Naive B cell (primary cell): ENCODE data around the gene TEX44. TPM values are rescaled to one million over a fixed set of nuclear protein-coding genes. Genes with fewer than 3 reads are reported as not detected.
"Not testable (repeated sequence)": the region's sequence is repeated elsewhere in the genome, so short reads cannot be mapped to it uniquely, and the experiment has no call there.

Source experiments
- ATAC-seq, 2 donors: fragments of 150-1000 bp; cut with Tn5 transposase; 2 replicates each; pipeline ENCODE4 v1.10.0; 2021; ENCODE audit warnings: low read depth in 2 of 2, mild to moderate bottlenecking in 2 of 2, moderate library complexity in 2 of 2
- DNase-seq: peaks from one replicate; pipeline ENCODE4 v3.0.0; 2022
- H3K27ac Mint-ChIP-seq, 6 donors: one replicate each; pipeline ENCODE4 v1.8.0; 2020 to 2022; ENCODE audit warnings: mild to moderate bottlenecking in 6 of 6, mixed read lengths in 6 of 6, moderate library complexity in 5 of 6, inconsistent platforms in 2 of 6
- H3K27me3 Mint-ChIP-seq, 3 donors: one replicate each; pipeline ENCODE4 v1.8.0; 2021 to 2022; ENCODE audit warnings: mixed read lengths in 3 of 3, mild to moderate bottlenecking in 1 of 3
- H3K36me3 Mint-ChIP-seq, 2 donors: one replicate each; pipeline ENCODE4 v1.8.0; 2020 to 2022; ENCODE audit warnings: mixed read lengths in 2 of 2, inconsistent platforms in 1 of 2, mild to moderate bottlenecking in 1 of 2
- H3K4me1 Mint-ChIP-seq, 3 donors: one replicate each; pipeline ENCODE4 v1.8.0; 2020 to 2022; ENCODE audit warnings: mixed read lengths in 3 of 3, inconsistent platforms in 1 of 3, mild to moderate bottlenecking in 1 of 3, moderate library complexity in 1 of 3
- H3K4me3 Mint-ChIP-seq, 8 donors: one replicate each; pipeline ENCODE4 v1.8.0; 2020 to 2022; ENCODE audit warnings: mild to moderate bottlenecking in 8 of 8, mixed read lengths in 8 of 8, moderate library complexity in 8 of 8, inconsistent platforms in 2 of 8
- H3K9me3 Mint-ChIP-seq, 7 donors: one replicate each; pipeline ENCODE4 v1.8.0; 2020 to 2022; ENCODE audit warnings: mixed read lengths in 7 of 7, mild to moderate bottlenecking in 5 of 7, inconsistent platforms in 2 of 7, moderate library complexity in 1 of 7
- polyA plus RNA-seq, 6 donors: library from polyadenylated mRNA; unstranded; fragments of 300-500 nt; fragmentation: Illumina TruSeq; gene quantifications; one replicate each; pipeline ENCODE4 v1.2.3, GENCODE V29; 2021; ENCODE audit warnings: low read depth in 6 of 6

Gene TEX44
- polyA plus RNA-seq, 6 donors from 2014 or later = not detected

DNA sequence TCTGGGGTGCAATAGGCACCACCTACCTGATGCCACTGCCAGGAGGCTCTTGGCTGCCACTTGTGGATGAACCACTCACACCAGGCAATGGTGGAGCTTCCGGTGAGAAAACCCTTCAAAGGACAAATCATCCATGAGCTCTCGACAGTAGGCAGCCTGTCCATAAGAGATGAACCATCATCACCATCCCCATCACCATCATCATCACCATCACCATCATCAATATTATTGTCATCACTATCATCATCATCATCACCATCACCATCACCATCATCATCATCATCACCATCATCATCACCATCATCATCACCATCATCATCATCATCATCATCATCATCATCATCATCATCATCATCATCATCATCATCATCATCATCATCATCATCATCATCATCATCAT lies 14.0 kb upstream of the TEX44 start:
- not testable (repeated sequence) for H3K36me3 Mint-ChIP-seq, H3K27ac Mint-ChIP-seq, H3K4me1 Mint-ChIP-seq, ATAC-seq, H3K4me3 Mint-ChIP-seq, DNase-seq
- Mint-ChIP-seq H3K9me3 (peaks cover 0 to 10% (median 0%) of the 10 kb centered on the region in 7 donors), H3K27me3 (peaks cover 4 to 30% (median 13%) of the 10 kb centered on the region in 3 donors)

DNA sequence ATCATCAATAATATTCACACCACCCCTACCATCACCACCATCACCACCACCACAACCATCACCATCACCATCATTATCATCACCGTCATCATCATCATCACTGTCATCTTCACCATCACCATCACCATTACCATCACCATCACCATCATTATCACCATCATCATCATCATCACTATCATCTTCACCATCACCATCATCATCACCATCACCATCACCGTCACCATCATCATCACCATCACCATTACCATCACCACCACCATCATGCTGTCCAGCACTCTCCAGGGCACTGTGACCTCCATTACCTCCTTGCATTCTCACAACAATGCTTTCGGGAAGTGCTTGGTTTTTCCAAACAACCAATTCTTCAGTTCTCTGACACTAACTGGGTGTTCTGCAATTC lies 13.1 kb upstream of the TEX44 start:
- ATAC-seq (no peak), DNase-seq (no peak)
- Mint-ChIP-seq H3K4me1 (no peaks in the 10 kb centered on the region), H3K9me3 (peaks cover 0 to 10% (median 0%) of the 10 kb centered on the region in 7 donors), H3K27me3 (peaks cover 4 to 30% (median 13%) of the 10 kb centered on the region in 3 donors), H3K4me3 (no peak overlapping the region), H3K27ac (no peak overlapping the region), H3K36me3 (peaks cover 0 to 9% of the 10 kb centered on the region in 2 donors)

DNA sequence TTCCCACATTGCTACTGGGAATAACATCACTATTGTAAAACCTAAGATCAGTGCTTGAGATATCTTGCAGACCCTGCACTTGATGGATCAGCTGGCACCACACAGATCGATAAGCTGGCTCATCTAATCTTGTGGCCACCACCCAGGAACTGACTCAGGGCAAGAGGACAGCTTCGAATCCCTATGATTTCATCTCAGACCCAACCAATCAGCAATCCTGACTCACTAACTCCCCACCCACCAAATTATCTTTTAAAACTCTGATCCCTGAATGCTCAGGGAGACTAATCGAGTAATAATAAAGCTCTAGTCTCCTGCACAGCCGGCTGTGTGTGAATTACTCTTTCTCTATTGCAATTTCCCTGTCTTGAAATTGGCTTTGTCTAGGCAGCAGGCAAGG lies 11.3 kb upstream of the TEX44 start:
- Mint-ChIP-seq H3K27me3 (peaks cover 4 to 30% (median 13%) of the 10 kb centered on the region in 3 donors), H3K4me3 (no peak overlapping the region), H3K36me3 (peaks cover 0 to 9% of the 10 kb centered on the region in 2 donors), H3K27ac (peak overlapping the region in 1 of 6 donors; percentile 26), H3K4me1 (no peaks in the 10 kb centered on the region), H3K9me3 (peaks cover 0 to 10% (median 0%) of the 10 kb centered on the region in 7 donors)
- ATAC-seq (no peak), DNase-seq (no peak)

DNA sequence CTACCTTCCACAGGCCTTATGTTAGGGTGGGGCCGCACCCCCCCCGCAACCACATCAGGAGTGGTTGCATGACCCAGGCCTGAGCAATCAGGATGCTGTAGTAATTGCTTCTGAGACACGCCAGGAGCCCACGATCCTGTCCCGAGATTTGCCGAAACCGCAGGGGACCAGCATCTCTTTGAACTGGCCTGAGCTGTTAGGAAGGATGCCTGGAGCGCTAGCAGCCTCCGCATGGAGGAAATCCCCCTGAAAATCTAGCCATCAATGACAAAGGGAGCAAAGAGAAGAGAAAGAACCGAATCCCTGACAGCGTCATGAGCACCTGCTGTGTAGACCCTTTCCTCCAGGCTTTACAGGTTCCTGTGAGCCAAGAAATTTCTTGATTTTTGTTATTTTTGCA lies 8.7 kb upstream of the TEX44 start:
- H3K4me3 Mint-ChIP-seq = no peak overlapping the region
- peaks cover 0 to 6% (median 0%) of the 10 kb centered on the region in 7 donors for H3K9me3 Mint-ChIP-seq
- H3K27ac Mint-ChIP-seq = no peak overlapping the region
- peaks cover 8 to 23% (median 13%) of the 10 kb centered on the region in 3 donors for H3K27me3 Mint-ChIP-seq
- ATAC-seq (no peak), DNase-seq (no peak)
- H3K36me3 Mint-ChIP-seq = peaks cover 0 to 9% of the 10 kb centered on the region in 2 donors
- no peaks in the 10 kb centered on the region for H3K4me1 Mint-ChIP-seq

DNA sequence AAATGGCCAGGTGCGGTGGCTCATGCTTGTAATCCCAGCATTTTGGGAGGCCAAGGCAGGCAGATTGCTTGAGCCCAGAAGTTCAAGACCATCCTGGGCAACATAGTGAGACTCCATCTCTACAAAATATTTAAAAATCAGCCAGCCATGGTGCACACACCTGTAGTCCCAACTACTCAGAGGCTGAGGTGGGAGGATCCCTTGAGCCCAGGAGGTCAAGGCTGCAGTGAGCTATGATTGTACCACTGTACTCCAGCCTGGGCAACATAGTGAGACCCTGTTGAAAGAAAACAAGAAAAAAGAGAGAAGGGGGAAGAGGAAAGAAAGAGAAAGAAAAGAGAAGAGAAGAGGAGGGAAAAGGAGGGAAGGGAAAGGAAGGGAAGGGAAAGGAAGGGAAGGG lies 4.9 kb upstream of the TEX44 start:
- not testable (repeated sequence) for H3K36me3 Mint-ChIP-seq, DNase-seq, H3K27me3 Mint-ChIP-seq, ATAC-seq, H3K4me1 Mint-ChIP-seq, H3K9me3 Mint-ChIP-seq
- peak overlapping the region in 1 of 8 donors; percentile 77 for H3K4me3 Mint-ChIP-seq
- peak overlapping the region in 1 of 6 donors; percentile 44 for H3K27ac Mint-ChIP-seq

DNA sequence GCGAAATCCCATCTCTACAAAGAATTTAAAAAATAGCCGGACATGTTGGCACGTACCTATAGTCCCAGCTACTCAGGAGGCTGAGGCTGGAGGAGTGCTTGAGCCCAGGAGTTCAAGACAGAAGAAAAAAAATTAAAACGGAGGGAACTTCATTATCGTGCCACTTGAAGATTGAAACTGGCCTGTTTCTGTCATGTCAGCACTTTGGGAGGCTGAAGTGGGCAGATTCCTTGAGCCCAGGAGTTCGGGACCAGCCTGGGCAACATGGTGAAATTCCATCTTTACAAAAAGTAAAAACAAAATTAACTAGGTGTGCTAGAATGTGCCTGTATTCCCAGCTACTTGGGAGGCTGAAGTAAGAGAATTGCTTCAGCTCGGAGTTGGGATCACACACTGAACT lies 3.0 kb upstream of the TEX44 start:
- Mint-ChIP-seq H3K9me3 (no peaks in the 10 kb centered on the region), H3K27me3 (peaks cover 0 to 11% (median 0%) of the 10 kb centered on the region in 3 donors), H3K27ac (no peak overlapping the region), H3K4me1 (no peaks in the 10 kb centered on the region), H3K36me3 (no peaks in the 10 kb centered on the region), H3K4me3 (no peak overlapping the region)
- DNase-seq (no peak), ATAC-seq (no peak)

DNA sequence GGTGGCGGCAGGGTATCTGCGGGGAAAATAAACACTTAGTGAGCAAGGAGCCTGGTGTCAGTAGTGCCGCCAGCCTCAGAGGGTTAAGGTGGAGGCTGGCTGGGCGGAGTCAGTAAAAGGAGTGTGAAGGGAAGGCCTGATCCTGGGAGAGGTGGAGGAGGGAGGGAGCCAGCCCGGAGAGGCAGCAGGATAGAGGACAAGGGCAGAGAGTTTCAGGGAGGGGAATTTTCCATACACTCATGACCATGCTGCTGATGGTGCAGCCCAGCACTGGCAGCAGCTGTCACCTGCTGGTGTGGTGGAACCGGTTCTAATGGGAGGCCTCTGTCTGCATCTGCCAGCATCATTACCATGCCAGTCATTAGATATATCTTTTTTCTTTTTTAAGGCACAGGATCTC lies 2.0 kb upstream of the TEX44 start:
- H3K9me3 Mint-ChIP-seq = no peaks in the 10 kb centered on the region
- no peaks in the 10 kb centered on the region for H3K36me3 Mint-ChIP-seq
- no peak for DNase-seq
- no peak for ATAC-seq
- no peak overlapping the region for H3K4me3 Mint-ChIP-seq
- H3K27ac Mint-ChIP-seq = no peak overlapping the region
- peaks cover 0 to 11% (median 0%) of the 10 kb centered on the region in 3 donors for H3K27me3 Mint-ChIP-seq
- H3K4me1 Mint-ChIP-seq = no peaks in the 10 kb centered on the region

DNA sequence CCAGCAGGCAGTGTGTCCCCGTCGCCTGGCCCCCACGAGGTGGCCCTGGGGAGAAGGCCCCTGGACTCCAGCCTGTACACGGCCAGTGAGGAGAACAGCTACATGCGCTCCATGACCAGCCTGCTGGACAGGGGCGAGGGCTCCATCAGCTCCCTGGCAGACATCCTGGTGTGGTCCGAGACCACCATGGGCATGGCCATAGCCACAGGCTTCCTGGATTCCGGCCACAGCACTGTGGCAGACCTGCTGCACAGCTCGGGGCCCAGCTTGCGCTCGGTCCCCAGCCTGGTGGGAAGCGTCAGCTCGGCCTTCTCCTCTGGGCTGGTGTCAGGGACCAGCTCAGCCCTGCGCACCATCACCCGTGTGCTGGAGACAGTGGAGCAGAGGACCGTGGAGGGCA lies 1.0 kb downstream of the TEX44 start:
- no peak overlapping the region for H3K27ac Mint-ChIP-seq
- ATAC-seq (no peak), DNase-seq (no peak)
- no peaks in the 10 kb centered on the region for H3K36me3 Mint-ChIP-seq
- H3K4me3 Mint-ChIP-seq = no peak overlapping the region
- H3K27me3 Mint-ChIP-seq = peaks cover 0 to 6% (median 0%) of the 10 kb centered on the region in 3 donors
- no peaks in the 10 kb centered on the region for H3K9me3 Mint-ChIP-seq
- no peaks in the 10 kb centered on the region for H3K4me1 Mint-ChIP-seq

DNA sequence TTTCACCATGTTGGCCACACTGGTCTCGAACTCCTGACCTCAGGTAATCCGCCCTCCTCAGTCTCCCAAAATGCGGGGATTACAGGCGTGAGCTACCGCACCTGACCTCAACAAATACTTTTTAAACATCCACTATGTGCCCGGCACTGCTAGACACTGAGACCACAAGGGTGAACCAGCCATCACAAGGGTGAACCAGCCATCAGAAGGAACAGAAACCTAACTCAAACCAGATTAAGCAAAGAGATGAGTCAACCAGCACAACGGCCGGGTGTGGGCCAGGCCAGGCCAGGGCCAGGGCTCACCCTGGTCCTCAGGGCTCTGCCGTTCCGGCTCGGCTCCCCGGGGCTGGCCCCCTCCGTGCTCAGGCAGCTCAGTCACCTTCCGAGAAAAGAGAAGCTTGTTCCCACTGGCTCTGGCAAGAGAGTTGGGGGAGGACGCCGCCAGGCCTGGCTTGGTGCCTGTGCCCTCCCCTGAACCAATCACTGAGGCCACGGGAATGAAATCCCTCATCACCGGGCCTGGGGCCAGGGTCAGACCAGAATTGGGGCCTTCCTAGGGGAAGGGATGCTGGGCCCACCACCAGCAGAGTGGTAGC lies 4.4 kb downstream of the TEX44 start:
- Mint-ChIP-seq H3K4me3 (no peak overlapping the region), H3K27ac (no peak overlapping the region), H3K4me1 (peaks cover 2 to 6% (median 5%) of the 10 kb centered on the region in 3 donors), H3K36me3 (no peaks in the 10 kb centered on the region), H3K27me3 (peaks cover 0 to 6% (median 0%) of the 10 kb centered on the region in 3 donors), H3K9me3 (no peaks in the 10 kb centered on the region)
- DNase-seq (no peak), ATAC-seq (no peak)

DNA sequence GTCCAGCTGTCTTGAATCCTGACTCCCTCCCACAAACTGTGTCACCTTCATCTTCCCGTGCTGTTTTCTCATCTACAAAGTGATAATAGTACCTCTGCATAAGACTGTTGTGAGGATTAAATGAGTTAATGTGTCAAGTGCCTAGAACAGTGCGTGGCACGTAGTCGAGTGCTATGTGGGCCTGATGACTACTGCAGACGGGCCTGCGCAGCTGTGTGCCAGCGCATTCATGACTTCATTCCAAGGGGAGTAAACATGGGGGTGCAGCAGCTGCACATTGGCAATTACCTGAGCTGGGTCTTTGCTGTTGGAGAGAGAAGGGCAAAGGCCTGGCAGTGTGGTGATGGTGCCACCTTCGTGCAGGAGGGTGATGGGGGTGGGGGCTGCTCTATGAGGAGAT lies 5.0 kb downstream of the TEX44 start:
- H3K27me3 Mint-ChIP-seq = peaks cover 0 to 2% (median 0%) of the 10 kb centered on the region in 3 donors
- no peaks in the 10 kb centered on the region for H3K36me3 Mint-ChIP-seq
- no peak overlapping the region for H3K27ac Mint-ChIP-seq
- ATAC-seq = no peak
- no peaks in the 10 kb centered on the region for H3K9me3 Mint-ChIP-seq
- no peak for DNase-seq
- no peak overlapping the region for H3K4me3 Mint-ChIP-seq
- H3K4me1 Mint-ChIP-seq = peaks cover 2 to 6% (median 5%) of the 10 kb centered on the region in 3 donors

DNA sequence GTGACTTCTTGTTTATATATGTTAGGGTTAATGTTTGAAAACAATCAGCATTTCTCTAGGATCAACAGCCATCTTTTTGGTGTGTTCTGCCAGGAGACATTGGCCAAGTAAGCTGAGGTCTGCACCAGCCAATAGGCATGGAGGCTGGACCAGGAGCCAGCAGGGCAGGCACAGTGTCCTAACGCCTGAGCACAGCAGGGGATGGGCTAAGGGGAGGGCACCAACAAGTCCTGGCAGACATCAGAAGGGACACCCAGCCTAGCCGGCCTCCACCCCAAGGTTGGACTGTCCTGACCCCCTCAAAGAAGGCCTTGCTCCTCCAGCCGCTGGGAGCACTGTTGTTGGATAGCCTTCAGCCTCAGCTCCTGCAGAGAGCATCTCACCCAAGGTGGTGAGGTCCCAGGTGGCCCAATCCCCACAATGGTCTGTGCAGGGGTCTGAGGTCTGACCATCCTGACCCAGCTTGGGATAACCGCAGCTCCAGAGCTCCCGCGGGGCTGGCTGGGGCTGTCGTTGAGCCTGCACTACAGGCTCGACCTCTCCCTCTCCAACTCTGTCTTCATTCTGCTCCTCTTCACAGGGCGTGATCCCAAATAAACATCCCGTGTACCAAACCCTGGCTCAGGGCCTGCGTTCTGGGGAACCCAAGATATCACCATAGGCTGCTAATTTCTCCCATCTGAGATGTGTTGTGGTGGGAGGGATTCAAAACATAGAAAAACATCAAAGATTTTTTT lies 8.1 kb downstream of the TEX44 start:
- Mint-ChIP-seq H3K4me1 (peaks cover 13 to 29% (median 20%) of the 10 kb centered on the region in 3 donors), H3K9me3 (no peaks in the 10 kb centered on the region), H3K4me3 (peak overlapping the region in 1 of 8 donors; percentile 63), H3K27me3 (no peaks in the 10 kb centered on the region), H3K27ac (peak overlapping the region in 3 of 6 donors; percentile 47 to 96 (median 88)), H3K36me3 (no peaks in the 10 kb centered on the region)
- DNase-seq = no peak
- no peak for ATAC-seq

DNA sequence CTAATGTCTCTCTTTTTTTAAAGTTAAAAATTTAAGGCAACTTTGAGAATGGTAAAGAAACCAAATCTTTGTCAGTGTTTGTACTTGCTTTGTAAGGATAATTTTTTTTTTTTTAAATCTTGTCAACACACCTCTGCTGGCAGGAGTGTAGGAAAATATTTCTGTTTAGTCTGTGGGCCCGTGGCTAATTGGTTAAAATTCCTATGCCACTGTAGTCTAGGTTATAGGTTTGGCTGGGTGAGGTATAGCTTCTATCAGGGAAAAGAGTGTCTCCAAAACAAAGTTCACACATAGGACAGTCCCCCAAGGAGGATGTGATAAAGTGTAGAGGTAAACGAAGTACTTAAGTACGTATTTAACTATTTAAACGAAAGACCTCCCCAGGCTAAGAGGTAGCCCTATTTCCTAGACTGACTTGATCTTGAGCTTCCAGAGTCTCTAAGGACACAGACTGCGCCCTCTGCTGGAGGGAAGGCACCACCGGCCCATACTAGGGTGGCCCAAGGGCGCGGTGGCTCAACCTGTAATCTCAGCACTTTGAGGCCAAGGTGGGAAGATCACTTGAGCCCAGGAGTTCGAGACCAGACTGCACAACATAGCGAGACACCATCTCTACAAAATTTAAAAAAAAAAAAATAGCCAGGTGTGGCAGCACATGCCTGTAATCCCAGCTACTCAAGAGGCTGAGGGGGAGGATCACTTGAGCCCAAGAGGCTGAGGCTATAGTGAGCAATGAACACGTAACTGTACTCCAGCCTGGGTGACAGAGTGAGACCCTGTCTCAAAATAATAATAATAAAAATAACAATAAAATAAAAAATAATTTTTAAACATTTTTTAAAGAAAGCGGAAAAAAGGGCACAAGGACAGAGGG lies 8.9 kb downstream of the TEX44 start:
- peak; percentile 16 to 19 for ATAC-seq
- Mint-ChIP-seq H3K36me3 (no peaks in the 10 kb centered on the region), H3K4me1 (peaks cover 13 to 30% (median 23%) of the 10 kb centered on the region in 3 donors), H3K4me3 (peak overlapping the region in 5 of 8 donors; percentile 10 to 63 (median 59)), H3K27ac (peak overlapping the region; percentile 67 to 96 (median 91)), H3K9me3 (no peaks in the 10 kb centered on the region), H3K27me3 (no peaks in the 10 kb centered on the region)
- DNase-seq = peak; percentile 64

DNA sequence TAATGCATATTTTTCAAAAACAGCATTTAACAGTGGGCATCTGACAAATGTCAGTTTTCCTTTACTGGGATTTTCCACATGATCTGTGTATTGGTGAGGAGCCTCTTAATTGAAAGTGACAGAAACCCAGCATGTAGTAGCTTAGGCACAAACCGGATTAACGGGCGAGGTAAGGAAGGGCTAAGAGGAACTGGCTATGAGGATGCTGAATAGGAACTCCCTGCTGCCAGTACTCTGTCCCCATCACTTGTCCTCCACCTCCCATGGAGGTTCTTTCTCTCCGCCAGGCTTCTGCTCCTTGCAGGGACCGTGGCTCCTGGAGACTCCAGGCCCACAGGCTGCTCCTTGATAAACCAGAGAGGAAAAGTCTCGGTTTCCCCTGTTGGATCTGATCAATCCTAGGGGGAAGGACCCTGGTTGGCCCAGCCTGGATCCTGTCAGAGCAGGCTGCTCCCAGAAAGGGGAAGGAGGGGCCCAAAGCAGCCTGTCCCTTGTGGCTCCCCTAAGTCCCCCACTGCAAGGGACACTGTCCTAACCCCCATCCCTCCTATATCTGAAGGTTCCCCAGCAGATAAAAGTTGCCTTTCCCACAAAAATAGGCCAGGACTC lies 10.3 kb downstream of the TEX44 start:
- Mint-ChIP-seq H3K4me3 (peak overlapping the region in 5 of 8 donors; percentile 47 to 87 (median 66)), H3K27me3 (no peaks in the 10 kb centered on the region), H3K4me1 (peaks cover 13 to 30% (median 23%) of the 10 kb centered on the region in 3 donors), H3K27ac (peak overlapping the region; percentile 96 to 99 (median 98)), H3K9me3 (no peaks in the 10 kb centered on the region), H3K36me3 (no peaks in the 10 kb centered on the region)
- DNase-seq = no peak
- no peak for ATAC-seq
